HepG2 (cell line): ENCODE results near the gene HSPB8. TPM values are rescaled to one million over a fixed set of nuclear protein-coding genes. Genes with fewer than 3 reads are reported as not detected.

Experiments used
- ATAC-seq: fragments of 200-7000 bp; cut with Tn5 transposase; 3 replicates; pipeline ENCODE4 v1.9.1; 2020; ENCODE audit warnings: mild to moderate bottlenecking, moderate library complexity
- BruUV-seq: library from RNA; stranded (reverse); fragments of 400-500 nt; replicated peaks from 2 replicates; lab custom pipeline; 2021; lab: Mats Ljungman, UMichigan
- CTCF ChIA-PET: fragments of 300-600 bp; formaldehyde crosslinking; extraction: SDS; loops from one replicate; lab custom pipeline; 2021; ENCODE audit warnings: low total read pairs, inconsistent platforms, low intra/inter-chr PET ratio; lab: Yijun Ruan, JAX
- POLR2A ChIA-PET: fragments of 350-600 bp; sonication (Branson Sonifier 250); formaldehyde crosslinking; loops from one replicate; lab custom pipeline; 2020; ENCODE audit warnings: antibody characterized with exemption, inconsistent platforms; lab: Yijun Ruan, JAX
- DNase-seq: peaks from one replicate; pipeline ENCODE4 v3.0.0-alpha.2; 2015; ENCODE audit warnings: low spot score
- FAIRE-seq: peaks from 3 replicates; lab custom pipeline; 2011; peaks lifted over from hg19 to GRCh38; lab: Jason Lieb, UNC
- H2AFZ ChIP-seq: one replicate; pipeline ENCODE4 v1.6.1; 2011; ENCODE audit warnings: low read length, inconsistent platforms
- H3K27ac ChIP-seq: fragments of 300-600 bp; 3 replicates; pipeline ENCODE4 v1.8.0; 2011; ENCODE audit warnings: mixed run types, mild to moderate bottlenecking, mixed read lengths, low read length, inconsistent platforms; ENCODE audit not compliant: insufficient read depth; ENCODE audit errors: extremely low read length
- H3K27me3 ChIP-seq, 2 experiments: fragments of 200-600 bp in 1 of 2; 2 replicates in 1 of 2; 3 replicates in 1 of 2; pipeline versions ENCODE4 v1.6.0 to v1.8.0; 2011; ENCODE audit warnings: low read length in 2 of 2, mild to moderate bottlenecking in 2 of 2, moderate library complexity in 2 of 2, inconsistent platforms in 1 of 2; ENCODE audit not compliant: insufficient read depth in 2 of 2, control insufficient read depth in 1 of 2
- H3K36me3 ChIP-seq, 2 experiments: fragments of 200-600 bp in 1 of 2; replicated peaks in 1 of 2; 2 replicates in 1 of 2; 3 replicates in 1 of 2; pipeline versions ENCODE4 v1.5.1 to v1.8.0; 2011; ENCODE audit warnings: low read length in 2 of 2, inconsistent platforms in 1 of 2; ENCODE audit not compliant: insufficient read depth in 2 of 2, control insufficient read depth in 1 of 2
- H3K4me1 ChIP-seq: 2 replicates; pipeline ENCODE4 v1.5.1; 2012; ENCODE audit warnings: low read length, inconsistent platforms; ENCODE audit not compliant: insufficient read depth
- H3K4me2 ChIP-seq: 2 replicates; pipeline ENCODE4 v1.6.0; 2011; ENCODE audit warnings: low read depth, low read length, inconsistent platforms
- H3K4me3 ChIP-seq, 3 experiments: fragments of 200-600 bp in 1 of 3; sonication (generic), shearing (Covaris generic) in 1 of 3; replicated peaks in 1 of 3; 2 replicates each; pipeline ENCODE4 v1.5.1; 2011 to 2016; ENCODE audit warnings: low read length in 3 of 3, inconsistent platforms in 2 of 3, low read depth in 2 of 3, mild to moderate bottlenecking in 2 of 3, control low read depth in 1 of 3, mixed read lengths in 1 of 3; ENCODE audit not compliant: insufficient read depth in 1 of 3
- H3K79me2 ChIP-seq: one replicate; pipeline ENCODE4 v1.6.1; 2011; ENCODE audit warnings: low read length, inconsistent platforms; ENCODE audit not compliant: insufficient read depth
- H3K9ac ChIP-seq: 2 replicates; pipeline ENCODE4 v1.6.0; 2011; ENCODE audit warnings: mild to moderate bottlenecking, low read depth, low read length, inconsistent platforms; ENCODE audit not compliant: insufficient read depth
- H3K9me3 ChIP-seq: 2 replicates; pipeline ENCODE4 v1.5.1; 2012; ENCODE audit warnings: mild to moderate bottlenecking, low read length
- H4K20me1 ChIP-seq: 2 replicates; pipeline ENCODE4 v1.6.0; 2011; ENCODE audit warnings: inconsistent platforms, mild to moderate bottlenecking, low read length, moderate library complexity; ENCODE audit not compliant: insufficient read depth
- ATAD3A ChIP-seq: sonication (generic); formaldehyde crosslinking; IDR thresholded peaks from 2 replicates; pipeline ENCODE4 v1.4.0; 2020; ENCODE audit warnings: missing genetic modification reagents
- ATF7 ChIP-seq, 2 experiments: fragments of 450-650 bp in 1 of 2; sonication (generic) in 1 of 2; formaldehyde crosslinking in 1 of 2; IDR thresholded peaks; 2 replicates each; pipeline versions ENCODE4 v1.4.0 to v1.6.1; 2016 to 2020; ENCODE audit warnings: antibody characterized with exemption in 1 of 2, mild to moderate bottlenecking in 1 of 2, missing genetic modification reagents in 1 of 2
- BORCS8-MEF2B ChIP-seq: sonication (generic); formaldehyde crosslinking; IDR thresholded peaks from 2 replicates; pipeline ENCODE4 v1.8.0; 2022; ENCODE audit warnings: mild to moderate bottlenecking, missing genetic modification reagents
- BRF2 ChIP-seq: sonication (generic); formaldehyde crosslinking; IDR thresholded peaks from 2 replicates; pipeline ENCODE4 v1.8.1; 2022; ENCODE audit warnings: mild to moderate bottlenecking, missing genetic modification reagents
- CREB1 ChIP-seq, 2 experiments: fragments of 450-650 bp in 1 of 2; IDR thresholded peaks; 2 replicates each; pipeline ENCODE4 v1.6.1; 2016 to 2017; ENCODE audit warnings: control low read depth in 1 of 2, mild to moderate bottlenecking in 1 of 2, missing compliant biosample characterization in 1 of 2, missing genetic modification characterization in 1 of 2
- MYPOP ChIP-seq: sonication (generic); formaldehyde crosslinking; IDR thresholded peaks from 2 replicates; pipeline ENCODE4 v1.8.1; 2023; ENCODE audit warnings: mild to moderate bottlenecking, moderate library complexity, missing genetic modification reagents
- ZBTB21 ChIP-seq: sonication (generic); formaldehyde crosslinking; IDR thresholded peaks from 2 replicates; pipeline ENCODE4 v1.4.0; 2020; ENCODE audit warnings: missing genetic modification reagents
- ZEB1 ChIP-seq: IDR thresholded peaks from 2 replicates; pipeline ENCODE4 v1.6.1; 2012; ENCODE audit warnings: mild to moderate bottlenecking, low read depth, inconsistent platforms; ENCODE audit not compliant: insufficient replicate concordance
- WGBS: methylation state at CpG from one replicate; pipeline ENCODE4 v1.1.6; 2017; ENCODE audit warnings: low lambda C conversion rate; 5-methylcytosine and 5-hydroxymethylcytosine counted together
- in situ Hi-C: cut with HindIII; loops from 2 replicates; pipeline ENCODE4 v1.10.0; 2017; ENCODE audit warnings: low pct_unique_long_range_greater_than_20kb; ENCODE audit not compliant: extremely low pct_ligation_motif_present
- intact Hi-C: fragments of 100-400 bp; cut with micrococcal nuclease; formaldehyde crosslinking; loops from one replicate; pipeline ENCODE4 v1.10.0; 2022; ENCODE audit not compliant: unreplicated experiment
- polyA plus RNA-seq, 8 experiments: library from polyadenylated mRNA; depleted of rRNA in 3 of 8; stranded (reverse) in 7 of 8; unstranded in 1 of 8; fragments of >200 nt; fragmentation: Illumina TruSeq in 4 of 8; extraction: Trizol in 4 of 8; gene quantifications; 2 replicates each; pipeline versions ENCODE4 v1.2.1 to v1.2.3, GENCODE V29; 2011 to 2016; ENCODE audit warnings: low read depth in 4 of 8, missing spikeins in 1 of 8, mixed read lengths in 1 of 8; ENCODE audit not compliant: insufficient read depth in 1 of 8
- total RNA-seq, 5 experiments: library from RNA; depleted of rRNA; stranded (reverse); fragments of >200 nt; fragmentation: Illumina TruSeq; extraction: Trizol; gene quantifications; 2 replicates each; pipeline ENCODE4 v1.2.3, GENCODE V29; 2016; ENCODE audit warnings: low read depth in 1 of 5

Gene HSPB8
- total and polyA plus RNA-seq, 2 of the 13 experiments (the other 11 are each of a cell fraction or from before 2014, with no cell fraction given) = 0.49 to 0.54 TPM

- WGBS = 36% methylated on average over 20 of the region's 21 CpGs
- ChIA-PET POLR2A (no interaction called here), CTCF (no interaction called here)
- Histone ChIP-seq H3K79me2 (no peaks in the 10 kb centered on the region), H2AFZ (no peak overlapping the region), H3K4me1 (peaks cover 17% of the 10 kb centered on the region; the same call in 1 of the 2 replicates), H3K27me3 (peaks cover 0 to 17% of the 10 kb centered on the region in 2 experiments; a peak in 3 of 5 replicates), H3K9me3 (no peaks in the 10 kb centered on the region), H3K36me3 (no peaks in the 10 kb centered on the region), H3K4me2 (no peak overlapping the region), H4K20me1 (no peaks in the 10 kb centered on the region), H3K9ac (no peak overlapping the region), H3K27ac (no peak overlapping the region), H3K4me3 (no peak overlapping the region)
- no TSS peak for BruUV-seq
- no peak for FAIRE-seq
- in situ Hi-C loops (no loop called here), intact Hi-C loops (no loop called here)
- no peak for ATAC-seq
- DNase-seq = peak; percentile 15
- TF ChIP-seq MYPOP (CRISPR knock-in tag) = no peak
- no peak for TF ChIP-seq BORCS8-MEF2B (CRISPR knock-in tag)
- TF ChIP-seq ATAD3A (CRISPR knock-in tag) = no peak
- no peak for TF ChIP-seq BRF2 (CRISPR knock-in tag)
- peak; percentile 79 for TF ChIP-seq ATF7 (IDR thresholded peaks at IDR 0.05)
- no peak for TF ChIP-seq ATF7 (CRISPR knock-in tag; IDR thresholded peaks at IDR 0.05)
- peak; percentile 28; the same call in 1 of the 2 replicates for TF ChIP-seq ZBTB21 (CRISPR knock-in tag)
- no peak for TF ChIP-seq ZEB1
- TF ChIP-seq CREB1 (IDR thresholded peaks at IDR 0.05) = peak; percentile 85
- no peak for TF ChIP-seq CREB1 (CRISPR knock-in tag; IDR thresholded peaks at IDR 0.05)
Measured at GRCh38 chr12:119176267-119177055, 2.3 kb upstream of the HSPB8 start.
